Psoas muscle (tissue), 8 donors: ENCODE data around the gene ADAMTS8. TPM values are rescaled to one million over a fixed set of nuclear protein-coding genes. Genes with fewer than 3 reads are reported as not detected.

Source experiments
- ATAC-seq, 4 donors: fragments of 200-7000 bp; cut with Tn5 transposase; one replicate each; pipeline ENCODE4 v1.9.1; 2020; ENCODE audit warnings: moderate library complexity in 3 of 4, mild to moderate bottlenecking in 2 of 4
- DNase-seq, 2 donors: peaks; one replicate each; pipeline ENCODE4 v3.0.0-alpha.2; 2020
- H3K27ac ChIP-seq: fragments of 200-600 bp; one replicate; pipeline ENCODE4 v1.8.0; 2022
- H3K27me3 ChIP-seq, 3 donors: fragments of 200-600 bp in 1 of 3; one replicate each; pipeline versions ENCODE4 v1.6.1 to v1.8.0; 2013 to 2022; ENCODE audit warnings: low read length in 2 of 3, mild to moderate bottlenecking in 2 of 3, moderate library complexity in 1 of 3; ENCODE audit not compliant: insufficient read depth in 3 of 3
- H3K36me3 ChIP-seq, 2 donors: fragments of 200-600 bp in 1 of 2; one replicate each; pipeline versions ENCODE4 v1.6.1 to v1.8.0; 2013 to 2022; ENCODE audit warnings: low read depth in 1 of 2, mild to moderate bottlenecking in 1 of 2, moderate library complexity in 1 of 2; ENCODE audit not compliant: insufficient read depth in 1 of 2
- H3K4me1 ChIP-seq: fragments of 200-600 bp; one replicate; pipeline ENCODE4 v1.8.0; 2022
- H3K4me3 ChIP-seq: fragments of 200-600 bp; one replicate; pipeline ENCODE4 v1.8.0; 2022; ENCODE audit warnings: mild to moderate bottlenecking
- H3K9me3 ChIP-seq: fragments of 200-600 bp; one replicate; pipeline ENCODE4 v1.8.0; 2022
- CTCF ChIP-seq: fragments of 200-600 bp; IDR thresholded peaks from one replicate; pipeline ENCODE4 v1.8.0; 2022; ENCODE audit warnings: antibody characterized with exemption
- WGBS, 3 donors: extraction: QIAGEN DNeasy Blood & Tissue Kit; methylation state at CpG; one replicate each; pipeline versions ENCODE4 v1.1.6 to v1.1.7; 2013; 5-methylcytosine and 5-hydroxymethylcytosine counted together
- intact Hi-C, 2 donors: fragments of 100-400 bp; cut with DNase I; formaldehyde crosslinking; loops; one replicate each; pipeline versions ENCODE4 v1.11.0 to v1.14.2; 2022
- polyA plus RNA-seq, 3 donors: library from polyadenylated mRNA; stranded (reverse); fragments of 200-250 nt; gene quantifications; one replicate each; pipeline ENCODE4 v1.2.3, GENCODE V29; 2013
- total RNA-seq, 4 donors: library from RNA; stranded (reverse); fragmentation: NEBNext Ultra II Directional in 2 of 4; extraction: Animal tissue kit (Norgen Biotek cat#: 25700) in 2 of 4; gene quantifications; one replicate each; pipeline versions ENCODE4 v1.2.1 to v1.2.4, GENCODE V29; 2021 to 2023
- donor health status: healthy with polysubstance abuse.
- donor health status: DM: no; HTN: no; CAD: no; lungs with moderate emphysema.
- donor health status: Bipolar disorder and iron deficiency.
- donor health status: healthy.
- donor health status: DM: yes; HTN: yes; CAD: no.
- donor health status: DM: no; HTN: no; CAD: no.
- donor health status: DM: no; HTN: no; CAD: no.
- donor health status: DM: yes; HTN: yes; CAD: no.

The ADAMTS8 gene
- total and polyA plus RNA-seq, 7 donors, result 0.12 to 1.2 (median 0.32) TPM; not detected in 1

DNA sequence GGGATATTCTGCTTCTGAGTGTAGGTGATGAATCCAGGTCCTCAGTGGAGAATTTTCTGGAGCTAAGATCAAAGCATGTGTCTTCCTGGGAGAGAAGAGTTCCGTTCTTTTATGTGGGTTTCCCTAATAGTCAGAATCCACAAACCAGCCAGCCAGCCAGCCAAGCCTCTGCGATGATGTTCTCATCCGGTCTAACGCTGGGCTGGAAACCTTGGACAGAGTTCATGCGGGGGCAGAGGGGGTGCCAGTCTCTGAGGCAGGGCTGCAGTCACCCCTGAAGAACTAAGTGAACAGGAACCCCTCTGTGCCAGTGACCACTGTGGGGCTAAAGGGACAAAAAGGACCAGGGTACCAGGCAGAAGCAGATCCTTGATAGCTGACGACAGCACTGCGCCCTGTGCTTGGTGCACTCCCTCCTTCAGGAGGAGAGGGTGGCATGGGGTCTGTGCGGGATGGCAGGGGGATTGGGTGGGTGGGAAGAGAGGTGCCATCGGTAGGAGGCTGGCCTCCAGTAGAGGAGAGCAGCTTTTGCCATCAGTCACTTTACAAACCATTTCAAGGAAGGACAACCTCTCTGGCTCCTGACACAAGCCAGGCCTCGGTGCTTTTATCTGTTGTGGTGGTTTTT lies 47.1 kb upstream of the ADAMTS8 start:
- Histone ChIP-seq H3K4me1 (peaks cover 17% of the 10 kb centered on the region), H3K27ac (no peak overlapping the region), H3K27me3 (no peaks in the 10 kb centered on the region), H3K9me3 (no peaks in the 10 kb centered on the region), H3K36me3 (peaks cover 0 to 5% of the 10 kb centered on the region in 2 donors), H3K4me3 (no peak overlapping the region)
- DNase-seq (no peak), ATAC-seq (no peak)
- 79 to 86% (median 80%) methylated on average over 10 of the region's 10 CpGs for WGBS, 3 donors
- no peak for TF ChIP-seq CTCF
- intact Hi-C loops, result no loop called here

DNA sequence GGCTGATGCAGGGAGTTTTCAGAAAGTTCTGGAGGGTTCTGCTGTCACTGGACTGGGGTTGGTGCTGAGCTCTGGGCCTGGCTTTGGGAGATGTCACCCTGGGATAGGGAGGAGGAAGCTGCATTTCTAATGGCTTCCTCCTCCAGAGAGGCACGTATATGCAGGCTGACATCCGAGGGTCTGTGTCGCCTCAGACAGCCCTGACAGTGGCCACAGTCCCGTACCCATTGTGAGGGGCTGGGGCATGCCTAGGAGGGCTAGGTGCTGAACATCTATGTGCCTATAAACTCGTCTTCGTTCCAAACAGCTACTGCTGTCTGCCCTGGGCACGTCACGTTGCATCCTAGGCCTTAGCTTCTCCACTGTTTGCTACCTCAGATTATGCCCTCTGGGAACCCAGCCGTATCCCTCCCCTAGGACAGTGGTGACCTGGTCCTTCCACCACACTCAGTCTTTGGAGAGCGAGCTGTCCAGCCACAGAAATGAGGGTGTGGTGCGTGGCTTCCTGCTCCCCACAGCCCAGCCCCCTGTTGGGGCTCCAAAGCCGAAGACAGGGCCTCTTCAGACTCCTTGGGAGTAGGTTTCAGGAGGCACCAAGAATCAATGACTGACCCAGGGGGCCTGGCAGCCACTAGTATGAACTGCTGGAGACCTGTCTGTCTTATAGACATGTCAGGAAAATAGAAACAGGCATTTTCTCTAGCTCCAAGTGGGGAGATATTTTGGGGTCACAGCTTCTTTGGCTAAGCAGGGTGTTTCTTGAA lies 46.4 kb upstream of the ADAMTS8 start:
- H3K36me3 ChIP-seq, result peaks cover 0 to 5% of the 10 kb centered on the region in 2 donors
- H3K4me1 ChIP-seq, result peaks cover 17% of the 10 kb centered on the region
- intact Hi-C loops, result no loop called here
- 90 to 93% (median 93%) methylated on average over 12 of the region's 12 CpGs for WGBS, 3 donors
- DNase-seq (no peak), ATAC-seq (no peak)
- H3K27me3 ChIP-seq, result no peaks in the 10 kb centered on the region
- H3K9me3 ChIP-seq, result no peaks in the 10 kb centered on the region
- TF ChIP-seq CTCF, result no peak
- H3K27ac ChIP-seq, result no peak overlapping the region
- H3K4me3 ChIP-seq, result no peak overlapping the region

DNA sequence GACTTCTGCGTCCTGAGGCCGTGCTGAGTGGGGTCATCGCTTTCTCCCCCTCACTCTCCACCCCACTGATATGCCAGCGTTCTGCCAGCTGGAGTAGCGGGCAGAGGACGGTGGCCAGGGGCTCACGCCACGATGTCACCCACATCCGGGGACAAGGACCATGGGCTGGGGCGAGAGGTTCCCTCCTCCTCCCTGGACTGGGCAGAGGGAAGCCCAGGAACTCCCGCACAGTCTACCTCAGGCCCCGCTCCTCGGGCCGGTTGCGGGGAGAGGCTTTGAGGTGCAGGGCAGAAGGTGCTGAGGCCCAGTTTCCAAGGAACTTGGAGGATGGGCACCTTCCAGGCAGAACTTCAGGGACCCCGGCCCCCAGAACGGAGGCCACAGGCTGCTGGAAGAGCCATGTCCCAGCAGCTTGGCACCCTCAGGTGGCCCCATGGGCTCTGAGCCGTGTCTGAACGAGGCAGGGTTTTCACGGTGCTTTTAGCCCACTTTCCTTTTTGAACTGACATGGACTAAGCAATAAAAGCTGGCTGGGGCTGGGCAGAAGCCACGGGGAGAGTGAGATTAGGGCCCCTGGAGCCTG lies 45.5 kb upstream of the ADAMTS8 start:
- H3K4me3 ChIP-seq, result no peak overlapping the region
- peaks cover 0 to 5% of the 10 kb centered on the region in 2 donors for H3K36me3 ChIP-seq
- ATAC-seq (no peak), DNase-seq (no peak)
- TF ChIP-seq CTCF, result no peak
- H3K9me3 ChIP-seq, result no peaks in the 10 kb centered on the region
- H3K27ac ChIP-seq, result no peak overlapping the region
- H3K27me3 ChIP-seq, result no peaks in the 10 kb centered on the region
- 83 to 91% (median 86%) methylated on average over 21 of the region's 21 CpGs for WGBS, 3 donors
- H3K4me1 ChIP-seq, result peaks cover 9% of the 10 kb centered on the region
- intact Hi-C loops, result no loop called here

- H3K9me3 ChIP-seq, result no peaks in the 10 kb centered on the region
- 95 to 97% (median 95%) methylated on average over 52 of the region's 52 CpGs for WGBS, 3 donors
- peaks cover 0 to 5% of the 10 kb centered on the region in 2 donors for H3K36me3 ChIP-seq
- TF ChIP-seq CTCF, result no peak
- H3K4me1 ChIP-seq, result peaks cover 5% of the 10 kb centered on the region
- no peak for DNase-seq
- intact Hi-C loops, result no loop called here
- H3K27ac ChIP-seq, result no peak overlapping the region
- H3K4me3 ChIP-seq, result no peak overlapping the region
- H3K27me3 ChIP-seq, result no peaks in the 10 kb centered on the region
- ATAC-seq, result no peak
Measured at GRCh38 chr11:130473056-130473794, 44.8 kb upstream of the ADAMTS8 start.
